ENCODE data around the gene PTPN21. TPM values are rescaled to one million over a fixed set of nuclear protein-coding genes. Genes with fewer than 3 reads are reported as not detected.

The PTPN21 gene
- total RNA-seq, 1 donor from 2014 or later: 10.1 TPM

DNA sequence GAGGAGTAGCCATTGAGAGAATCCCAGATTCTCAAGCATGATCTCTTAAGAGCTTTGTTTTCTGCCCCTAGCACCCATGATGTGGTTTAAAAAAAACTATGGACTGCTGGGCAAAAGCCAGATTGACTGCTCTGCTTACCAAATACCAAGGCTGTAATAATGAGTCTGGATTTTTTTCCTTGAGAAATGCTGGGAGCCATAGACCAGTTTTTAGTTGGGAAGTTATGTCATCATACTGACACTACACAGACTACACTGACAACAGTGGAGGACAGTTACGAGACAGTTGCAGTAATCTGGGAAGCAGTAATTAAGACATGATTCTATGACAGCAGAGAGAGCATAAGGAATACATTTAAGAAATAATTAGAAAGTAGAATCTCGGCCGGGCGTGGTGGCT, 133.5 kb downstream of the PTPN21 start:
- peaks cover 2% of the 10 kb centered on the region for H3K4me1 Mint-ChIP-seq
- H3K9ac ChIP-seq: no peak overlapping the region
- no peaks in the 10 kb centered on the region for H3K27me3 Mint-ChIP-seq (ENCODE audit: insufficient read depth, low read depth)
- H3K4me3 Mint-ChIP-seq: no peak overlapping the region
- no peaks in the 10 kb centered on the region for H4K20me1 ChIP-seq (ENCODE audit: low read depth)
- peaks cover 28% of the 10 kb centered on the region for H3K36me3 Mint-ChIP-seq
- no peak for DNase-seq (ENCODE audit: low spot score)
- H3K27me3 ChIP-seq: no peaks in the 10 kb centered on the region
- no peak overlapping the region for H3K27ac ChIP-seq
- TF ChIP-seq, protein P1, sequence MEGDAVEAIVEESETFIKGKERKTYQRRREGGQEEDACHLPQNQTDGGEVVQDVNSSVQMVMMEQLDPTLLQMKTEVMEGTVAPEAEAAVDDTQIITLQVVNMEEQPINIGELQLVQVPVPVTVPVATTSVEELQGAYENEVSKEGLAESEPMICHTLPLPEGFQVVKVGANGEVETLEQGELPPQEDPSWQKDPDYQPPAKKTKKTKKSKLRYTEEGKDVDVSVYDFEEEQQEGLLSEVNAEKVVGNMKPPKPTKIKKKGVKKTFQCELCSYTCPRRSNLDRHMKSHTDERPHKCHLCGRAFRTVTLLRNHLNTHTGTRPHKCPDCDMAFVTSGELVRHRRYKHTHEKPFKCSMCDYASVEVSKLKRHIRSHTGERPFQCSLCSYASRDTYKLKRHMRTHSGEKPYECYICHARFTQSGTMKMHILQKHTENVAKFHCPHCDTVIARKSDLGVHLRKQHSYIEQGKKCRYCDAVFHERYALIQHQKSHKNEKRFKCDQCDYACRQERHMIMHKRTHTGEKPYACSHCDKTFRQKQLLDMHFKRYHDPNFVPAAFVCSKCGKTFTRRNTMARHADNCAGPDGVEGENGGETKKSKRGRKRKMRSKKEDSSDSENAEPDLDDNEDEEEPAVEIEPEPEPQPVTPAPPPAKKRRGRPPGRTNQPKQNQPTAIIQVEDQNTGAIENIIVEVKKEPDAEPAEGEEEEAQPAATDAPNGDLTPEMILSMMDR (IDR thresholded peaks at IDR 0.05): no peak
- TF ChIP-seq EZH2phosphoT487 (IDR thresholded peaks at IDR 0.05) (no peak), EZH2 (IDR thresholded peaks at IDR 0.05) (no peak)
- H3K36me3 ChIP-seq: peaks cover 23% of the 10 kb centered on the region
- no peak overlapping the region for H3K4me2 ChIP-seq
- H3K9me3 Mint-ChIP-seq: peaks cover 17% of the 10 kb centered on the region
- H3K4me1 ChIP-seq: peaks cover 3% of the 10 kb centered on the region
- H3K27ac Mint-ChIP-seq: no peak overlapping the region
- H3K4me3 ChIP-seq: no peak overlapping the region
- peaks cover 12% of the 10 kb centered on the region for H3K9me3 ChIP-seq (ENCODE audit: low read depth)
- H3F3A ChIP-seq (ENCODE audit: low read depth): peaks cover 3% of the 10 kb centered on the region
- no peak overlapping the region for H2AFZ ChIP-seq (replicated peaks)
- no peaks in the 10 kb centered on the region for H3K79me2 ChIP-seq (ENCODE audit: low read depth)

DNA sequence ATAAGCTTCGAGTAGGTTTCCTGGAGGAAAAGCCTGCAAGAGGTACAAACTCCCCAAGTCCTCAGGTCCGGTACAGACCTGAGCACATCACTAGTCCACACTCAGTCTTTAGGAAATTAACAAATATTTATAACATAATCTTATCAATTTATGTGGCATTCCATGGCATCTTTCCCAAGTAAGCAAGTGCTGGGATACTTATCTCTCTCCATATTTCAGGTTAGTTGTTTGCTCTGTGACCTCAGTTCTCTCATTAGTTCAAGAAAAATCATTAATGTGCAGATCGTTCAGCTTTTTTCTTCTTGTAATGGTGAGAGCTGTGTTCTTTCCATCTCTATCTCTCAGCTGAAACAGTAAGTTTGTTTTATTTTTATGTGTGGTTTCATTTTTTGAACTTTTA, 134.6 kb downstream of the PTPN21 start:
- Histone ChIP-seq H3F3A (ENCODE audit: low read depth) (no peaks in the 10 kb centered on the region), H3K27me3 (no peaks in the 10 kb centered on the region), H3K4me3 (no peak overlapping the region), H3K27ac (no peak overlapping the region), H3K79me2 (ENCODE audit: low read depth) (no peaks in the 10 kb centered on the region), H3K9ac (no peak overlapping the region), H3K4me2 (no peak overlapping the region), H4K20me1 (ENCODE audit: low read depth) (no peaks in the 10 kb centered on the region), H2AFZ (replicated peaks) (no peak overlapping the region), H3K4me1 (no peaks in the 10 kb centered on the region), H3K9me3 (ENCODE audit: low read depth) (peaks cover 12% of the 10 kb centered on the region), H3K36me3 (peaks cover 23% of the 10 kb centered on the region)
- H3K4me1 Mint-ChIP-seq: peaks cover 2% of the 10 kb centered on the region
- peaks cover 37% of the 10 kb centered on the region for H3K36me3 Mint-ChIP-seq
- no peak overlapping the region for H3K4me3 Mint-ChIP-seq
- no peak overlapping the region for H3K27ac Mint-ChIP-seq
- TF ChIP-seq, protein P1 (IDR thresholded peaks at IDR 0.05): no peak
- TF ChIP-seq EZH2phosphoT487 (IDR thresholded peaks at IDR 0.05) (no peak), EZH2 (IDR thresholded peaks at IDR 0.05) (no peak)
- H3K9me3 Mint-ChIP-seq: peaks cover 26% of the 10 kb centered on the region
- H3K27me3 Mint-ChIP-seq (ENCODE audit: insufficient read depth, low read depth): no peaks in the 10 kb centered on the region
- no peak for DNase-seq (ENCODE audit: low spot score)

DNA sequence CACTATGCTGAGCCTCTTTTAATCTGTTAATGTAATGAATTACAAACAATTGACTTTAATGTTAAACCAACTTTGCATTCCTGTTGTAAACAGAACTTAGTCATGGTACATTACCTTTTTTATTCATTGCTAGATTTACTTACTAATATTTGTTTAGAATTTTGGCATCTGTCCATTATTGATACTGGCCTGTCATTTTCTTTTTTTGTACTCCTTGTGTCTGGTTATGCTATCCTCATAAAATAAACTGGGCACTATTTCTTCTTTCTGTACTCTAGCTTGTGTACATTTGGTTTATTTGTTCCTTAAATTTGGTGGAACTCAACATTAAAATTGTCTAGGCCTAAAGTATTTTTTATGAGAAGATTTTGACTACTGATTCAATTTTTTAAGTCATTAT, 137.2 kb downstream of the PTPN21 start:
- no peaks in the 10 kb centered on the region for H3K79me2 ChIP-seq (ENCODE audit: low read depth)
- no peak overlapping the region for H3K9ac ChIP-seq
- H3K4me3 Mint-ChIP-seq: no peak overlapping the region
- no peaks in the 10 kb centered on the region for H3K4me1 Mint-ChIP-seq
- H3K27me3 Mint-ChIP-seq (ENCODE audit: insufficient read depth, low read depth): no peaks in the 10 kb centered on the region
- H2AFZ ChIP-seq (replicated peaks): no peak overlapping the region
- H3K4me1 ChIP-seq: no peaks in the 10 kb centered on the region
- peaks cover 60% of the 10 kb centered on the region for H3K36me3 Mint-ChIP-seq
- H3K4me3 ChIP-seq: no peak overlapping the region
- DNase-seq (ENCODE audit: low spot score): no peak
- H3K9me3 Mint-ChIP-seq: peaks cover 49% of the 10 kb centered on the region
- H3F3A ChIP-seq (ENCODE audit: low read depth): no peaks in the 10 kb centered on the region
- peaks cover 30% of the 10 kb centered on the region for H3K36me3 ChIP-seq
- no peak overlapping the region for H3K27ac Mint-ChIP-seq
- H3K4me2 ChIP-seq: no peak overlapping the region
- peaks cover 12% of the 10 kb centered on the region for H3K9me3 ChIP-seq (ENCODE audit: low read depth)
- H4K20me1 ChIP-seq (ENCODE audit: low read depth): no peaks in the 10 kb centered on the region
- no peak overlapping the region for H3K27ac ChIP-seq
- H3K27me3 ChIP-seq: no peaks in the 10 kb centered on the region
- TF ChIP-seq, protein P1 (IDR thresholded peaks at IDR 0.05): no peak
- TF ChIP-seq EZH2 (IDR thresholded peaks at IDR 0.05) (no peak), EZH2phosphoT487 (IDR thresholded peaks at IDR 0.05) (no peak)

Small RNA genes within 50 kb of the gene (small RNA-seq; reads per million reads assigned to genes)
- gene RNU4-22P: not detected

Other genes with a start within 250 kb of the PTPN21 start
- gene KCNK10, start 231.7 kb downstream of the PTPN21 start, total RNA-seq (ENCODE audit: low replicate concordance): 6.9 and 11.0 TPM in 2 replicates
- gene SPATA7, start 169.3 kb downstream of the PTPN21 start, total RNA-seq (ENCODE audit: low replicate concordance): 31.4 and 39.9 TPM in 2 replicates
- gene ZC3H14, start 8.0 kb upstream of the PTPN21 start, total RNA-seq (ENCODE audit: low replicate concordance): 116 and 140 TPM in 2 replicates
- gene EML5, start 237.9 kb upstream of the PTPN21 start, total RNA-seq (ENCODE audit: low replicate concordance): 0.71 and 1.0 TPM in 2 replicates

Data from neural progenitor cell (in vitro differentiated cells).